IPS DF 6.9 (cell line): Measurements from ENCODE around the gene SLC10A6.

Source experiments
- DNase-seq: peaks from one replicate; pipeline ENCODE4 v3.0.0-alpha.2; 2013; ENCODE audit warnings: low read depth, low spot score
- H3K27ac ChIP-seq: one replicate; pipeline ENCODE4 v1.5.1; 2013; ENCODE audit warnings: low read length, control low read depth
- H3K27me3 ChIP-seq: 2 replicates; pipeline ENCODE4 v1.6.1; 2013; ENCODE audit warnings: mild to moderate bottlenecking, low read length; ENCODE audit not compliant: control insufficient read depth, insufficient read depth
- H3K36me3 ChIP-seq: 2 replicates; pipeline ENCODE4 v1.6.1; 2013; ENCODE audit warnings: low read length; ENCODE audit not compliant: control insufficient read depth, insufficient read depth
- H3K4me1 ChIP-seq: 2 replicates; pipeline ENCODE4 v1.6.1; 2013; ENCODE audit warnings: low read length; ENCODE audit not compliant: control insufficient read depth, insufficient read depth
- H3K4me3 ChIP-seq: 2 replicates; pipeline ENCODE4 v1.5.1; 2013; ENCODE audit warnings: mild to moderate bottlenecking, low read length
- H3K9me3 ChIP-seq: 2 replicates; pipeline ENCODE4 v1.6.1; 2013; ENCODE audit warnings: low read length, inconsistent platforms; ENCODE audit not compliant: control insufficient read depth, insufficient read depth
- WGBS: extraction: QIAGEN DNeasy Blood & Tissue Kit; methylation state at CpG from one replicate; pipeline ENCODE4 v1.1.7; 2013; ENCODE audit warnings: mixed read lengths, missing lambda C conversion rate; ENCODE audit not compliant: insufficient read length, insufficient coverage; 5-methylcytosine and 5-hydroxymethylcytosine counted together

SLC10A6 gene

DNA sequence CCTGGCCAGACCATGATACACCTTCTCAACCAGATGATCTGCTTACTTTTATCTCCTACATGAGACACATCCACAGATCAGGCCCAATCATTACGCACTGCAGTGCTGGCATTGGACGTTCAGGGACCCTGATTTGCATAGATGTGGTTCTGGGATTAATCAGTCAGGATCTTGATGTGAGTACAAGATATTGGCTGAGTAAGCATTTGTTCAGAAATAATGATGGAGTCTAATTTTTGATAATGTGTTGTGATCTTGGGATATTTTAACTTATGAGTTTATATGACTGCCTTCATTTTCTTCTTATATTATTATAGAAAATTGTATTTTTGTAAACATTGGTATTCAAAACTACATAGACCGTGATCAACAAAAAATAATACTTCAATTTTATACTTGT is 39.4 kb downstream of the SLC10A6 start:
- no CpG with 5 or more reads among the region's 3 CpGs for WGBS

DNA sequence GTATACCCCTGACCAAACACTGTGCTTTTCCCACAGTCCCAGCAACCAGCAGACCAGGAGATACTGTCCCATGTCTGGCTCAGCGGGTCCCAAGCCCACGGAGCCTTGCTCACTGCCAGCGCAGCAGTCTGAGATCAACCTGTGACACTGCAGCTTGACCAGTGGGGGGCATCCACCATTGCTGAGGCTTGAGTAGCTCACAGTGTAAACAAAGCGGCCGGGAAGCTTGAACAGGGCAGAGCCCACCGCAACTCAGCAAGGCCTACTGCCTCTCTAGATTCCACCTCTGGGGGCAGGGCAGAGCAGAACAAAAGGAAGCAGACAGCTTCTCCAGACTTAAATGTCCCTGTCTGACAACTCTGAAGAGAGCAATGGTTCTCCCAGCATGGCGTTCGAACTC is 58.1 kb downstream of the SLC10A6 start:
- Histone ChIP-seq H3K27ac (no peak overlapping the region), H3K4me3 (no peak overlapping the region), H3K9me3 (no peaks in the 10 kb centered on the region), H3K36me3 (no peaks in the 10 kb centered on the region; the same call in 1 of the 2 replicates), H3K4me1 (no peaks in the 10 kb centered on the region), H3K27me3 (no peaks in the 10 kb centered on the region)
- WGBS, result no CpG with 5 or more reads among the region's 8 CpGs
- peak; percentile 9 for DNase-seq

More for the DNA sequence above, 39.4 kb downstream of the SLC10A6 start:
- H3K9me3 ChIP-seq, result no peaks in the 10 kb centered on the region
- no peaks in the 10 kb centered on the region for H3K4me1 ChIP-seq
- DNase-seq, result no peak
- no peaks in the 10 kb centered on the region for H3K27me3 ChIP-seq
- H3K27ac ChIP-seq, result no peak overlapping the region
- no peak overlapping the region for H3K4me3 ChIP-seq
- no peaks in the 10 kb centered on the region for H3K36me3 ChIP-seq

DNA sequence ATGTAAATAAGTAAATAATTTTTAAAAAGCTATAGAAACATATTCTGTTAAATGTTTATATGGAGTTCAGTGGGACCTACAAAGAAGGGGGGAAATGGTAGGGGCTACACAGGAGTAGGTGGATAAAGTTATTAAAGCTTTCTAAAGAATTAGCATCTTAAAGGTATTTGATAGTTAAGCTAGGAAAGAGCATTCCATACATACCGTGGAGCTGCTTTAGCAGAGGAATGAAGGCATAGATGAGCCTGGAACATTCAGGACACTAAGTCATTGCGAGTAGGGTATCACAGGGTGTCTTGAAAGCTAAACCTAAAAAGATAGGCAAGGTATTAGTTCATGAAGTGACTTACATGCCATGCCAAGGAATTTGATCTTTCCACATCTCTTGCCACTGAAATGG is 60.4 kb downstream of the SLC10A6 start:
- Histone ChIP-seq H3K27ac (no peak overlapping the region), H3K36me3 (no peaks in the 10 kb centered on the region; the same call in 1 of the 2 replicates)
- no CpG with 5 or more reads among the region's 2 CpGs for WGBS

DNA sequence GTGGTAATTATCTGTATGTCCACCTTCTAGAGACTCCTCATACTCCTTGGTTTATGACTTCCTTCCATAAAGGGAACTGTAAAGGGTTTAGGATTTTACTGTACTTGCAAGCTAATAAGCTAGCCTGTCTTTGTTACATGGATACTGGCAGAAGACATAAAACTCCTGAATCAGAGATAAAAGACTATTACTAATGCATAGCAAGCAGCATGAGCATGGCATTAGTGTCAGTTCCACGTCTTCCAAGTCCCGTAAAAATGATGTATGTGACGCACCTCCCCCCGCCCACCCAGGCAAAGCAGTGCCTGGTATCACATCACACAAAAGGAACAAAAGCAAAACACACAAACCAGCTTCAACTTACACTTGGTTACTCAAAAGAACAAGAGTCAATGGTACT is 71.0 kb downstream of the SLC10A6 start:
- no CpG with 5 or more reads among the region's 4 CpGs for WGBS
- no peak overlapping the region for H3K27ac ChIP-seq
- H3K9me3 ChIP-seq, result no peaks in the 10 kb centered on the region
- DNase-seq, result no peak
- no peak overlapping the region for H3K4me3 ChIP-seq
- H3K36me3 ChIP-seq, result no peaks in the 10 kb centered on the region
- no peaks in the 10 kb centered on the region for H3K4me1 ChIP-seq
- no peaks in the 10 kb centered on the region for H3K27me3 ChIP-seq

More for the DNA sequence above, 60.4 kb downstream of the SLC10A6 start:
- Histone ChIP-seq H3K9me3 (no peaks in the 10 kb centered on the region), H3K27me3 (no peaks in the 10 kb centered on the region), H3K4me1 (no peaks in the 10 kb centered on the region), H3K4me3 (no peak overlapping the region)
- DNase-seq, result peak; percentile 11

DNA sequence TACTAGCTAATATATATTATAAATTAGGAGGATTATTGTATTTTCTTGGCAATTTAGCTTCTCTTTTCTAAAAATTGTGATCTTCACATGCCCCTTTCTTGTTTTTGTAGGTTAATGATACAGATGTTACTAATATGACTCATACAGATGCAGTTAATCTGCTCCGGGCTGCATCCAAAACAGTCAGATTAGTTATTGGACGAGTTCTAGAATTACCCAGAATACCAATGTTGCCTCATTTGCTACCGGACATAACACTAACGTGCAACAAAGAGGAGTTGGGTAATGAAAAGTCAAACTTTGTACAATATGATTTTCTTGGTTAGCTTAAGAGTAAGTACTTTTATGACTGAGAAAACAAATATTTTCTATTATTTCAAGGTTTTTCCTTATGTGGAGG is 74.1 kb downstream of the SLC10A6 start:
- H3K4me1 ChIP-seq, result no peaks in the 10 kb centered on the region
- DNase-seq, result no peak
- no peak overlapping the region for H3K27ac ChIP-seq
- no peaks in the 10 kb centered on the region for H3K9me3 ChIP-seq
- no peaks in the 10 kb centered on the region for H3K27me3 ChIP-seq
- no CpG with 5 or more reads among the region's 4 CpGs for WGBS
- no peak overlapping the region for H3K4me3 ChIP-seq
- H3K36me3 ChIP-seq, result no peaks in the 10 kb centered on the region
